Keratinocyte (primary cell): ENCODE measurements around the gene STIMATE.

Source experiments
- EZH2 ChIP-seq: IDR thresholded peaks from one replicate; pipeline ENCODE4 v1.6.1; 2012; ENCODE audit warnings: inconsistent platforms, mild to moderate bottlenecking, low read length, moderate library complexity
- TF ChIP-seq, protein P1 (sequence below), 3 experiments: IDR thresholded peaks in 1 of 3; conservative IDR thresholded peaks in 1 of 3; optimal IDR thresholded peaks in 1 of 3; 2 replicates in 2 of 3; 3 replicates in 1 of 3; pipeline versions ENCODE3 to v1.5.1; 2011; ENCODE audit warnings: low read length in 3 of 3, mild to moderate bottlenecking in 3 of 3, moderate library complexity in 2 of 3, control low read depth in 1 of 3, inconsistent platforms in 1 of 3; ENCODE audit not compliant: insufficient read depth in 2 of 3; ENCODE audit errors: extremely low read depth in 1 of 3

DNA sequence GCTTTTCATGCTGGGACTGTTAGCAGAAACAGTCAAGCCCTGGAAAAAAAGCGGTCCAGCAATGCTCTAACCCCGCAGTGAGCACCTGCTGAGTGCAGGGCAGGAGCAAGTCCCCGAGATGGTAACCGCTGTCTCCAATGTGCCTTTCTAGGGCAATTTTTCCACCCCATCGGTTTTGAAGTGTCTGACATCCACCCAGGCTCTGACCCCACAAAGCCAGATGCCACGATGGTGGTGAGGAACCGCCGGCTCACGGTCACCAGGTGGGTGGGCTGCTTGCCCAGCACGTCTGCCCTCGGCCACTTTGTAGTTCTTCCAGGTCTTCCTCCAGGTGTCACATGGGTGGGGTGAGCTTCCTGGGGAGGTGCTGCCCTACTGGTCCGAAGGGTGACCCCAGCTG is 106.0 kb downstream of the STIMATE start:
- TF ChIP-seq EZH2: no peak
- TF ChIP-seq, protein P1, sequence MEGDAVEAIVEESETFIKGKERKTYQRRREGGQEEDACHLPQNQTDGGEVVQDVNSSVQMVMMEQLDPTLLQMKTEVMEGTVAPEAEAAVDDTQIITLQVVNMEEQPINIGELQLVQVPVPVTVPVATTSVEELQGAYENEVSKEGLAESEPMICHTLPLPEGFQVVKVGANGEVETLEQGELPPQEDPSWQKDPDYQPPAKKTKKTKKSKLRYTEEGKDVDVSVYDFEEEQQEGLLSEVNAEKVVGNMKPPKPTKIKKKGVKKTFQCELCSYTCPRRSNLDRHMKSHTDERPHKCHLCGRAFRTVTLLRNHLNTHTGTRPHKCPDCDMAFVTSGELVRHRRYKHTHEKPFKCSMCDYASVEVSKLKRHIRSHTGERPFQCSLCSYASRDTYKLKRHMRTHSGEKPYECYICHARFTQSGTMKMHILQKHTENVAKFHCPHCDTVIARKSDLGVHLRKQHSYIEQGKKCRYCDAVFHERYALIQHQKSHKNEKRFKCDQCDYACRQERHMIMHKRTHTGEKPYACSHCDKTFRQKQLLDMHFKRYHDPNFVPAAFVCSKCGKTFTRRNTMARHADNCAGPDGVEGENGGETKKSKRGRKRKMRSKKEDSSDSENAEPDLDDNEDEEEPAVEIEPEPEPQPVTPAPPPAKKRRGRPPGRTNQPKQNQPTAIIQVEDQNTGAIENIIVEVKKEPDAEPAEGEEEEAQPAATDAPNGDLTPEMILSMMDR (optimal IDR thresholded peaks at IDR 0.05 in 1 of 3, IDR thresholded peaks at IDR 0.05 in 1 of 3, conservative IDR thresholded peaks at IDR 0.05 in 1 of 3; ENCODE audit: extremely low read depth in 1 of 3, insufficient read depth in 2 of 3, low read length in 3 of 3): no peak
